ENCODE data around the gene ELP4. TPM values are rescaled to one million over a fixed set of nuclear protein-coding genes. Genes with fewer than 3 reads are reported as not detected.
"Not testable (repeated sequence)": the region's sequence is repeated elsewhere in the genome, so short reads cannot be mapped to it uniquely, and the experiment has no call there.

The ELP4 gene, protein sequence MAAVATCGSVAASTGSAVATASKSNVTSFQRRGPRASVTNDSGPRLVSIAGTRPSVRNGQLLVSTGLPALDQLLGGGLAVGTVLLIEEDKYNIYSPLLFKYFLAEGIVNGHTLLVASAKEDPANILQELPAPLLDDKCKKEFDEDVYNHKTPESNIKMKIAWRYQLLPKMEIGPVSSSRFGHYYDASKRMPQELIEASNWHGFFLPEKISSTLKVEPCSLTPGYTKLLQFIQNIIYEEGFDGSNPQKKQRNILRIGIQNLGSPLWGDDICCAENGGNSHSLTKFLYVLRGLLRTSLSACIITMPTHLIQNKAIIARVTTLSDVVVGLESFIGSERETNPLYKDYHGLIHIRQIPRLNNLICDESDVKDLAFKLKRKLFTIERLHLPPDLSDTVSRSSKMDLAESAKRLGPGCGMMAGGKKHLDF
- total RNA-seq (2014; rRNA removed; shearing (Covaris generic)), result 34.1 and 41.5 TPM in 2 replicates

DNA sequence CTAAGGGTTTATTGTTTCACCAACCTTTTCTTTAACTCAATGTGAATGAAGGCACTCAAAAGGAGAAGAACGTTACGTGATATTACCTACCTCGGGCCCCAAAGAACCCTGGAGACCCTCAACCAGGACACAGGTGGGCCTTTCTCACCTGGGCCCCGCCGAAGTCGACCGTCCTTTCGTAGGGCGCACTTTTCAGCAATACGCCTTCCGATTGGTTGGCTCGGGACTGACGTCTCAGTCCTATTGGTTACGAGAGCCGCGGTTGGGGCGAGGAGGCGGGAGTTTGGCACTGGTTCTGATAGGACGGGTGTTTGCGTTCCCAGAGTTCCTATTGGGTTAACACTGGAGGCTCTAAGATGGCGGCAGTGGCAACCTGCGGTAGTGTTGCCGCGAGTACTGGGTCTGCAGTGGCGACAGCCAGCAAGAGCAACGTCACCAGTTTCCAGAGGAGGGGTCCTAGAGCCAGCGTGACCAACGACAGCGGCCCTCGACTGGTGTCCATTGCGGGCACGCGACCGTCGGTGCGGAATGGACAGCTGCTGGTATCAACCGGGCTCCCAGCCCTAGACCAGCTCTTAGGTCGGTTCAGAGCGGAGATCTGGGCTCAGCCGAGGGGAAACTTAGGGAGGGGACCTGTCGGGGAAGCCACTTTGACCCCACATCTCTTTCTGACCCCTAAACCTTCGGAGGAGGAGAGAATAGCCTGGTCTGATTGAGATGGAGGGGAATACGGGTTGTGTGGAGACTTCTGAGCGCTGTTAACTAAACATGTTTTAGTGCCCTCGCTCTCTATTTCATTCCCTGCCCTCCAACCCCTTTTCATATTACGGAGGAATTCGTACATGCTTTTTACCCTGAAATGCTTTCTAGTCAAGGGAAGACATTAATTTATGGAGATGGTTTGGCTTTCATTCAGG lies at the start of gene ELP4, which contains the start of gene IMMP1L:
Gene ELP4 (plus strand): TSS at position 339 of the 917 bp plus-strand sequence. CDS start 18 bp downstream, at position 357.
Gene IMMP1L (minus strand): TSS at position 194 of the 917 bp plus-strand sequence. CDS start 46,346 bp downstream, outside the sequence.
- peak; percentile 92 for DNase-seq (ENCODE audit: low read depth)

DNA sequence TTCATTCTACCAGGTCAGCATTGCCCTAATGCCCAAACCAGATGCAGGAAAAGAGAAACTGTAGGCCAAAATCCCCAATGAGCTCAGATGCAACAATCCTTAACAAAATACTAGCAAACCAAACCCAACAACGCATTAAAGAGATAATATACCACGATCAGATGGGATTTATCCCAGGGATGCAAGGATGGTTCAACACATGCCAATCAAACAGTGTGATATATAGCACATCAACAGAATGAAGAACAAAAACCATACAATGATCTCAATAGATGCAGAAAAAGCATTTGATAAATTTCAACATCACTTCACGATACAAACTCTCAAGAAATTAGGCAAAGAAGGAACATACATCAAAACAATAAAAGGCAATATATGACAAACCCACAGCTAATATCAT lies 45.1 kb upstream of the ELP4 start:
- no peak for DNase-seq (ENCODE audit: low read depth)

DNA sequence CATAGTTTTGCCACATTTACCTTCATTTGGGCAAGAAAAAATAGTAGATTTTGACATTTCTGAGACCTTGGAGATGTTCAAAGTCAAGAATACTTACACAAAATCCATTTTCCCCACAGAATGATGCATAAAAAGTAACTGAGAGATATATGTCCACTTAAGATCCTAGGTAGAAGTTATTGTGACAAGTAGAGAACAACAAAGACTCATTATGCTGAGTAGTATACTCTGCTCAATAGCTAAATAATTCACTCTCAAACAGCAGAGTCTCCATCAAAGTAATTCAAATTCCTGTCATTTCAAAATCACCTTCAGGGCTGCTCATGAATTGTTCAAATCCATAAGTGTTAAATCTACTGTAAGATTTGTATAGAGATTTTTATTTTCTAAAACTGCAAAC lies 35.5 kb upstream of the ELP4 start:
- DNase-seq (ENCODE audit: low read depth), result no peak

DNA sequence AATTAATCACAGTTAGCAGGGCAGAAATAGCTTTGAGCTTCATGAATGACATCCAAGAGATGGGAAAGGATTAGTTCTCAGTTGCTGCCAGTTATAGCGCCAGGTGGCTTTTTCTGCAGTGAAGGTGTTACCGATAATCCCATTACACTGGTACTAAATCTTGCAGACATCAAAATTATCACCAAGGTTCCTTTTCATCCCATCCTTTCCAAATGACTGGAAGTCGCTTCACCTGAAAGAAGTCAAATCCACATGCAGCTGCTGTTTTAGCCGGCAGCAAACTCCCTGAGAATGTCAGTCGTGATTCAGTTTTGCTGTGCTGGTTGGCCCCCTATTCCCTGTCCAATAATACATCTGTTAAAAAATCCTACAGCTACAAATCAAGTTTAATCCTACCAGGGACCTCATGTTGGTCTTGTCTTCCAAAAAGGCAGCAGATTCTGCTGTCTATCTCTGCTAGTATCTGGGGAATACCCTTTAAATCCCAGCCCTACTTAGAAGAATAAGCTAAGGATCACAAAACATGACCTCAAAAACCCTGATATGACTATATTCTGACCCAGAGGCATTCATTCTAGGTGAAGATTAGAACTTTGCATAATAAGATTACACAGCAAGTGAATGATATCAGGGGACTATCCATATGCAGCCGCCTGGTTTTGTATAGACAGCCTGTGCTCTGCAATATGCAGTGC lies 31.9 kb upstream of the ELP4 start:
- DNase-seq (ENCODE audit: low read depth), result no peak

DNA sequence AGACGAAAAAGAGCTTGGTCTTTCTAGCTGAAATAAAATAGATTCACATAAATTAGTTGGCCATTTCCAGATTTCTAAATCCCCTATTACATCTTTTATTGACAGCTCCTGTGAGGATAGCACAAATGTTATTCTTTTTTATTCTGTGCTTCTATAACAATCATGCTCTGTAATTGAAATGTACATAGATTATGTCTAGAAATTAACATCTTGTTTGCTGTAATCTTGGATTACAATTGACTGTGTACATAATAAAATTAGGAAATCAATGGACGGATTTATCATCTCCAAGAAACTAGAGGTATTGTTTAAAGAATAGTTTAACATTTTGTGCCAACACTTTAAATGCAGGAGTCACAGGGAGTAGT lies 31.4 kb upstream of the ELP4 start:
- DNase-seq (ENCODE audit: low read depth), result no peak

DNA sequence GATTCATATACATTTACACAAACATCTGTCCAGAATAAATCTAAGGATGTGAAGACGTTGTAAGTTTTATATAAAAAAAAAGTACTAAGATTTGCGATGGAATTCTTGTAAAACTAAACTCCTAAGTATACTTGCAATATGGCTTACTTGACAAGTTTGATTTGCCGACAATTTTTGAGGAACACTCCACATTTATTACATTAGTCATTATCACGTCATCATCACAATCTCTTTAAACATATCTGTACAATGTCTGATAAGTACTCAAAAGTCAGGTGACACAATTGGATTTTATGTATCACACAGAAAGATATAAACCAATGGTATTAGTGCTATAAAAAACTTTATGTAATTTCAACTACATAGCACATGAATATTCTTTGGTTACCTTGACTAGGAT lies 30.5 kb upstream of the ELP4 start:
- DNase-seq (ENCODE audit: low read depth), result no peak

DNA sequence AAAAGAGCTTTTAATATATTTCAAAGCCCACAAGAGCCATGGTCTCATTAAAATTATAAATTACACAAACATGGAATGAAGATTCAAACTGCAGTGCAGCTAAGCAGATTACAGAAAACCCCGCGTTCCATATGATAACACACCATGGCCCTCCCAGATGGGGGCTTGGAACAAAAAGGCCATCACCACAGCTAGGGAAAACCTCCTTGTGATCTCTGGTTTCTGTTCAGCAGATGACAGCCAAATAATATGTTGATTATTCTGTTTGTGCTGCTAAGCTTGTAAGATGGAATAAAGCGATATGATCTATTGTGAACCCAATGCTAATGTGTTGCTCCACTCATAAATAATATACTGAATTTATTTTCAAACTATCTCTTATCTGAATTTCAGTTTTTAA lies 28.6 kb upstream of the ELP4 start:
- no peak for DNase-seq (ENCODE audit: low read depth)

DNA sequence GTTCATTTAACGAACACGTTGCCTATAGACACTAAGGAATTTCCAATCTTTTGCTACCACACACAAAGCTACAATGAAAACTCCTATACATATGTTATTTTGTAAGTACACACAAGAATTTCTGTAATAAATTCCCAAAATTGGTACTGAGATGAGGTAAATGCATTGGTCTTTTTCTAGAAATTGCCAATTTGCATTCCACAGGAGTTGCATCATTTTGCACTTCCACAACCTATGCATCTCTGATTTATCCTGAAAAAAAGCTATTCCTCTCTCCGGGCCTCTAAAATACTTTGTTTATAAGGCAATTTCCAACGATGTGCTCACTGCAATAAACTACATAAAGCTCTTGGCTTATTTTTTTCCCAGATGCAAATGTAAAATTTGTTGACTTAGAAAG lies 25.1 kb upstream of the ELP4 start:
- DNase-seq (ENCODE audit: low read depth), result no peak

DNA sequence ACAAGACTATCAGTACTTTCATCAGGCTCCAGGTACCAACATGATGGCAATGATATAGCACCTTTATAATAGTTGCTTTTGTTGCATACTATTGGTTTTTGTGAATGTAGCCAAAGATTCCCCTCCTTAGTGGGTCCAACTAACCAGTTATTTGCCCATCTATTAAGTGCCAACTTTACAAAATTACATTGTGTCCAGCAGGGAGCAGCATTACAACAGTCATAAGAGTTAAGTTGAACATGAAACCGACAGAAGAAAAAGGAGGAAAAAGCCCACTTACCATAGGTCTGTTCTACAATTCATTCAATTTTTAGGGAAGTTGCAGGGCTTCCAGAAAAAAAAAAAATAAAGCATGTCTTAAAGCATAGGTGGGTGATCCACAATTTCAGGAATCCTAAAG lies 21.7 kb upstream of the ELP4 start:
- DNase-seq (ENCODE audit: low read depth), result peak; percentile 53

DNA sequence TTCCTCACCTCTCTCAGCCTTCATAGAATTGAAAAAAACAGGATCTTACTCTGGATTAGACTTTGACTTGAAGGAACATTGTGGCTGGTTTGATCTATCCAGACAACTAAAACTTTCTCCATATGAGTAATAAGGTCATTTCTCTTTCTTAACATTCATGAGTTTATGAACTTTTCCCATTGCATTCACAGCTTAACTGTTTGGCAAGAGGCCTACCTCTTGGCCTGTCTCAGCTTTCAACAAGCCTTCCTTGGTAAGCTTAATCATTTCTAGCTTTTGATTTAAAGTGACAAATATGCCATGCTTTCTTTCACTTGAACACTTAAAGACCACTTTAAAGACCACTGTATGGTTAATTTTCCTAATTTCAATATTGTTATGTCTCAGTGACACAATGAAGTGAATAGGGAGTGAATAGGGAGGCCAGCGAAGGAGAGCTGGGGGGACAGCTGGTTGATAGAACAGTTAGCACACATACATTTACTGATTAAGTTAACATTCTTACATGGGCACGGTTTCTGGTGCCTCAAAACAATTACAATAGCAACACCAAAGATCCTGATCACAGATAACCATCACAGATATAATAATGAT lies 17.1 kb upstream of the ELP4 start:
- no peak for DNase-seq (ENCODE audit: low read depth)

DNA sequence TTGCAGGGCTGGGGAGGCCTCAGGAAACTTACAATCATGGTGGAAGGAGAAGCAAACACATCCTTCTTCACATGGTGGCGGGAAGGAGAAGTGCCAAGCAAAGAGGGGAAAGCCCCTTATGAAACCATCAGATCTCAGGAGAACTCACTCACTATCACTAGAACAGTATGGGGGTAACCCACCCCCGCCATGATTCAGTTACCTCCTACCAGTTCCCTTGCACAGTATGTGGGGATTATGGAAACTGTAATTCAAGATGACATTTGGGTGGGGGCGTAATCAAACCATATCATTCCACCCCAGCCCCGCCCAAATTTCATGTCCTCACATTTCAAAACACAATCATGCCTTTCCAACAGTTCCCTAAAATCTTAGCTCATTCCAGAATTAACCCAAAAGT lies 16.3 kb upstream of the ELP4 start:
- no peak for DNase-seq (ENCODE audit: low read depth)

DNA sequence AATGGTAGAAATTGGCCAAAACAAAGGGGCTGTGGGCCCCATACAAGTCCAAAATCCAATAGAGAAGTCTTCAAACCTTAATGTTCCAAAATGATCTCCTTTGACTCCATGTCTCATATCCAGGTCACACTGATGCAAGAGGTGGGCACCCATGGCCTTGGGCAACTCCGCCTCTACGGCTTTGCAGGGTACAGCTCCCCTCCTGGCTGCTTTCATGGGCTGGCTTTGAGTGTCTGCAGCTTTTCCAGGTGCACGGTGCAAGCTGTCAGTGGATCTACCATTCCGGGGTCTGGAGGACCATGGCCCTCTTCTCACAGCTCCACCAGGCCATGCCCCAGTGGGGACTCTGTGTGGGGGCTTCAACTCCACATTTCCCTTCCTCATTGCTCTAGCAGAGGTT lies 15.8 kb upstream of the ELP4 start:
- not testable (repeated sequence) for DNase-seq (ENCODE audit: low read depth)

DNA sequence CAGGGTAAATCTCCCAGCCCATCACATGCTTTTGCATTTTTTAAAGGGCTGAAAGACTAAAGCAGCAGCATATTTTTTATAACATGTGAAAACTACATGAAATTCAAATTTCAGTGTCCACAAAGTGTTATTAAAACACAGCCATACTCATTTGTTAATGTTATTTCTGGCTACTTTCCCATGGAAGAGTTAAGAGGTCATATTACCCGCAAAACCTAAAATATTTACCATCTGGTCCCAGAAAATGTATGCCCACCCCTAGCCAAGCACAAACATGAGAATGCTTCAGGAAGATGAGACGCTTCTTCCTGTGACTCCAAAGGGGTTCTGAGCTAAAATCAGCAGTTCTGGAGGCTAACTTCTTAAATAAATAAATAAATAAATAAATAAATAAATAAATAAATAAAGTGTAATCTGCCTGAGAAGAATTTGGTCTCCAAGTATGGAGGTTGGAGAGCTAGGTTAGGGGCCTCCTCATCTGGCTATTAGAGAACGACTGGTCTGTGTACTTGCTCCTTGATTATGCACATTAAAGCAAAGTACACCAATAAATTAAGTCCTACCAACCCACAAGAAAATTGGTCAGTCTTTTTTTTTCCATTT lies 9.9 kb upstream of the ELP4 start:
- DNase-seq (ENCODE audit: low read depth), result no peak

DNA sequence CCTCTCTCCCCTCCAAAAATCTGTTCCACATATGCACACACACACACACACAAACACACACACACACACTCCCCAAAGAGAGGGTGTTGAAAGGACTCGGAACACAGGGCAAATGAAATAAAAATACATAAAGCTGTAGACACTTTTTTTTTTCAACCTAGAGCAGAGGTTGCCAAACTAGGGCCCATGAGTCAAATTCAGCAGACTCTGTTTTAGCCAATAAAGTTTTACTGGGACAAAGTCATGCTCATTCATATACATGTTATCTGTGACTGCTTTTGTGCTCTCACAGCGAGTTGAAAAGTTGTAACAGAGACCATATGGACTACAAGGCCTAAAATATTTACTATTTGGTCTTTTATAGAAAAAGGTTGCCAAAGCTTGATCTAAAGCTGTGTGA lies 9.0 kb upstream of the ELP4 start:
- DNase-seq (ENCODE audit: low read depth), result no peak

DNA sequence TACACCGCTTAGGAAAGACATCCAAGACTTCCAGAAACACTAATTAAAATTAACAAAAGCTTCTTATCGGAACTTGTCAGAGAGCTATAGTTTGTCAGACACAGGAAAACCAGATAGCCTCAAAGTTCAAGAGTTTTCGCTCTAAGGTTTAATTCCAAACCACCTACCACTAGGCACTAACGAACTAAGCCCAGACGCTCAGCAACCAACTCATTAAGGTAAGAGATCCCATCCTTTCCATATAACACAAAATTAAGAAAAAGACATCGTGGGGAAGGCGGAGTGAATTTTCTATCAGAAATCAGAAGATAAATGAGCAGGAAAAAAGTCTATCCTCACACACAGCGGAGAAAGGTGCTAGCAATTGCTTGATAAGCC lies 527 bp upstream of the ELP4 start:
- no peak for DNase-seq (ENCODE audit: low read depth)

DNA sequence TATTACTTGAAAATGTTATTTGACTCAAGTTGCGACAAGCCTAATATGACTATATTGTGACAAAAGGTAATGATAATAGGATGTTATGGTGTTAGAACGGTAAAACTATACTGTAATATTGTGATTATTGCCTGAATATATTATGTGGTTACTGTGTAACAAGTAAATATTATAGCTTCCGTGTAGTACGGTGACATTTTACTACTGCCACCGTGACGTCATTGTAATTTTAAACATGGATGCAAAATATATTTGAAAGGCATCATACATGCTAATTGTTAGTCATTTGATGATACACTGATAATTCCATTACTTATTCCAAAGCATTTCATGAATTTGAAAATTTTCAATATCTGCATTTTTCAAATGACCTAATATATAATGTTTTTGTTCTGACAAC lies 2.5 kb downstream of the ELP4 start:
- DNase-seq (ENCODE audit: low read depth), result no peak

DNA sequence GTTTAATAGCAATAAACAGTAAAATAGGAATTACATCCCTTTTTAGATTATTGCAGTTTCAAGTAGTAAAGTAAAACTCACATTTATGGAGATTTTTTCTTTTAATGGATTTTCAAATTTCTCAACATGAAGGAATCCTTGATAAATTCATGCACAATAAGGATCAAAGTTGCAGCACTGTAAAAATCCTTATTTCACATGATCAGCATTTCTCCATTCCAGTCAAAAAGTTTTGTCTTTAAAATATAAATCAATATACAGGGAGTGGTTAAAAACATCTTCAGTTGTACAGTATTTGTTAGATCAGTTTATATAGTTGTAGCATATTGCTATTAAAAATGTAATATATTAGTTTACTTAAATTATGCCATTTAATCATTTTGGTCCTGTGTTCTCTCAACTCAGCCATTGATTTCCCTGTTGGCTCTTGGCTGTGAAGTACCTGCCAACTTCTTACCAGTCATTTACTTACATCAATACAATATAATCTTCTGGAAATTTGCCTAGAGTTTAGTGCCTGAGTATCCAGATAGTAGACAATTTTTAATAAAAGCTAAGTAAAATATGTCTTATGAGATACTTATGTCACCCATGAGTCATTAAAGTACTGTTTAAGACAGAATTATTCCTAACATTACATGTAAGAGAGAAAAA lies 12.1 kb downstream of the ELP4 start:
- DNase-seq (ENCODE audit: low read depth), result no peak

DNA sequence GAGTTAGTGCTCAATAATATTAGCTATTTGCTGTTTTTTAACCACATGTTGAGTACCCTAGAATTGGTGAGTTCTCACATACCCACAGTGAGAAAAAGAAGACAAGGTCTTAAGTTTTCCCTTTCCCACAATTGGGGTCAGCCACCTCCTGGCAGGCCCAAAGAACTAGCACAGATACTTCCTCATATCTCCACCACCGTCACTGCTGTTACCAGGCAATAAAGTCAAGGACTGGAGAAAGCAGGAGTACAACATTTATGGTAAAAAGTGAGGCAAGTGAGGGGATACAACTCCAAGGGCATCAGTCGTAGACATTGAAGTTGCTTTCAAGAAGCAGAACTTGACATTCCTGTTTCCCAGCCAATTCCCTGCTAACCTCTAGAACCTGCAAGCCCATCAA lies 19.6 kb downstream of the ELP4 start:
- DNase-seq (ENCODE audit: low read depth), result no peak

DNA sequence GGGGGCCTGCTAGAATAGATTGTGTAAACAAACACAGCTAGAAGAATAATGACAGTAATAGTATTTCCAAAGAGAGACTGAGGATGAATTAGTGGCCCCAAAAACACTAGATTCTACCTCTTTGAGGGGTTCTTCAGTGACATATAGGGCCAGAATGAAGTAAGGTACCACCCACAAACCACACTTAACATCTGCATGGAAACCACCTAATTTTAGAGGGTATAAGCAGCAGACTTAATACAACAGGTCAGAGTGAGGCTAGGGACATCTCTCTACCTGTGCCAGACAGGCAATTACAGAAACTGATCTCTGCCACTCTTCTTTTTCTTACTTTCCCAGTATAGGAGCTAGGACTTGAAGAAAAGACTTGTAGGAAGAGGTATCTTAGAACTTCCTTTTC lies 20.1 kb downstream of the ELP4 start:
- no peak for DNase-seq (ENCODE audit: low read depth)

DNA sequence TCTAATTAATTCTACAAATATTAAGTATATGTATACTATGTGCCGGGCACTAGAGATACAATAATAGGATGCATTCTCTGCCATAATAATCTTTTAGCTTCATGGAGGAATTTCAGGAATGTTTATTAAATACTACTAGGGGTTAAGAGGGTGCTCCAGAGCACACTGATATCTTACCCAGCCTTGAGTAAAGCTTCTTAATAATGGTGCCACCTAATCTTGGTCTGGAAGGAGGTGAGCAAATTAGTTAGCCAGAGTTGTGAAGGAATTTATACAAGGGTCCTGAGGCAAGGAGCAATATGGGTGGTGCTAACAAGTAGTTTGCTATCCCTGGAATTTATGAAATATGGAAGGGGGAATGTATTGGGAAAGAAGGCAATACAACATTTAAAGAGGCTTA lies 21.7 kb downstream of the ELP4 start:
- no peak for DNase-seq (ENCODE audit: low read depth)

DNA sequence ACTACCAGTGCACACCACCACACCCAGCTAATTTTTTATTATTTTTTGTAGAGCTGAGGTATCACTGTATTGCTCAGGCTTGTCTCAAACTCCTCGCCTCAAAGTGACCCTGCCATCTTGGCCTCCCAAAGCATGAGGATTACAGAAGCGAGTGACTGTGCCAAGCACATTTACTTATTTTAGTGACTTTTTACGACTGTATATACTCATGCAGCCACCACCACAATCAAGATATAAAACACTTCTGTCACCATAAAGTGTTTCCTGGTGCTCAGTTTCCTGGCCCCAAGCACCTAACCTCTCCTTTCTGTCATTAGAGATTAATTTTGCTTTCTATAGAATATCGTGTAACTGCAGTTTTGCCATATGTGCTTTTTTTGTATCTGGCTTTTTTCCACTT lies 25.9 kb downstream of the ELP4 start:
- DNase-seq (ENCODE audit: low read depth), result no peak
